SK-N-SH (cell line): ENCODE results near the gene SMPD1. TPM values are rescaled to one million over a fixed set of nuclear protein-coding genes. Genes with fewer than 3 reads are reported as not detected.

Experiments used
- CTCF ChIA-PET: fragments of 300-600, 350-600 bp; formaldehyde crosslinking; extraction: SDS; loops from one replicate; lab custom pipeline; 2021; lab: Yijun Ruan, JAX
- POLR2A ChIA-PET: fragments of 350-600 bp; sonication (Branson Sonifier 250); formaldehyde crosslinking; extraction: SDS; loops from one replicate; lab custom pipeline; 2020; ENCODE audit warnings: antibody characterized with exemption, inconsistent platforms; lab: Yijun Ruan, JAX
- DNase-seq: peaks from one replicate; pipeline ENCODE4 v3.0.0; 2012
- H2AFZ ChIP-seq: fragments of 200-600 bp; sonication (generic); 2 replicates; pipeline ENCODE4 v1.8.1; 2016; ENCODE audit warnings: antibody characterized with exemption, mild to moderate bottlenecking, low read depth
- H3F3A ChIP-seq: fragments of 200-600 bp; sonication (generic); replicated peaks from 2 replicates; pipeline ENCODE3; 2016; ENCODE audit warnings: antibody characterized with exemption, mild to moderate bottlenecking; ENCODE audit not compliant: insufficient read depth
- H3K27ac ChIP-seq, 2 experiments: fragments of 200-500 bp in 1 of 2; fragments of 200-600 bp in 1 of 2; sonication (Bioruptor generic) in 1 of 2; sonication (generic), shearing (Covaris generic) in 1 of 2; 2 replicates each; pipeline versions ENCODE4 v1.5.1 to v1.6.1; 2014 to 2016; ENCODE audit warnings: low read depth in 2 of 2, inconsistent platforms in 1 of 2, low read length in 1 of 2, mild to moderate bottlenecking in 1 of 2, mixed read lengths in 1 of 2
- H3K27me3 ChIP-seq: fragments of 200-600 bp; sonication (generic), shearing (Covaris generic); 2 replicates; pipeline ENCODE4 v1.6.1; 2016; ENCODE audit warnings: mixed run types; ENCODE audit not compliant: insufficient read depth
- H3K36me3 ChIP-seq, 2 experiments: fragments of 200-500 bp in 1 of 2; fragments of 200-600 bp in 1 of 2; sonication (Bioruptor generic) in 1 of 2; sonication (generic) in 1 of 2; replicated peaks in 1 of 2; 2 replicates each; pipeline versions ENCODE3 to v1.5.1; 2014 to 2016; ENCODE audit warnings: low read length in 1 of 2, mild to moderate bottlenecking in 1 of 2; ENCODE audit not compliant: insufficient read depth in 2 of 2, control insufficient read depth in 1 of 2
- H3K4me1 ChIP-seq, 2 experiments: fragments of 200-500 bp in 1 of 2; fragments of 200-600 bp in 1 of 2; sonication (Bioruptor generic) in 1 of 2; sonication (generic), shearing (Covaris generic) in 1 of 2; 2 replicates each; pipeline versions ENCODE4 v1.5.1 to v1.6.1; 2014 to 2016; ENCODE audit warnings: low read depth in 1 of 2, low read length in 1 of 2, mixed run types in 1 of 2; ENCODE audit not compliant: insufficient read depth in 2 of 2, control insufficient read depth in 1 of 2
- H3K4me2 ChIP-seq: fragments of 200-600 bp; sonication (generic), shearing (Covaris generic); 2 replicates; pipeline ENCODE4 v1.6.1; 2017; ENCODE audit warnings: mixed run types
- H3K4me3 ChIP-seq, 2 experiments: fragments of 200-500 bp in 1 of 2; fragments of 200-600 bp in 1 of 2; sonication (Bioruptor generic) in 1 of 2; sonication (generic), shearing (Covaris generic) in 1 of 2; 2 replicates each; pipeline versions ENCODE4 v1.5.1 to v1.8.1; 2014 to 2016; ENCODE audit warnings: low read depth in 2 of 2, inconsistent platforms in 1 of 2, low read length in 1 of 2, mild to moderate bottlenecking in 1 of 2, mixed read lengths in 1 of 2, moderate library complexity in 1 of 2
- H3K79me2 ChIP-seq: fragments of 200-600 bp; sonication (generic); 2 replicates; pipeline ENCODE4 v1.8.1; 2017; ENCODE audit warnings: mild to moderate bottlenecking; ENCODE audit not compliant: insufficient read depth
- H3K9ac ChIP-seq: fragments of 200-600 bp; sonication (generic); 2 replicates; pipeline ENCODE4 v1.6.1; 2017; ENCODE audit warnings: mixed run types
- H3K9me2 ChIP-seq: fragments of 200-600 bp; sonication (generic); 2 replicates; pipeline ENCODE4 v1.6.1; 2017; ENCODE audit warnings: mixed run types
- H3K9me3 ChIP-seq: fragments of 200-600 bp; sonication (generic); 2 replicates; pipeline ENCODE4 v1.6.1; 2017; ENCODE audit warnings: mixed run types, mild to moderate bottlenecking, moderate library complexity
- H4K20me1 ChIP-seq: fragments of 200-600 bp; sonication (generic); 2 replicates; pipeline ENCODE4 v1.6.1; 2017; ENCODE audit warnings: mild to moderate bottlenecking, mixed run types; ENCODE audit not compliant: insufficient read depth
- CHD2 ChIP-seq: fragments of 150-350 bp; IDR thresholded peaks from 2 replicates; pipeline ENCODE4 v1.6.1; 2018; ENCODE audit warnings: low read length; ENCODE audit not compliant: partially characterized antibody
- CTCF ChIP-seq: fragments of 200-600 bp; sonication (generic); IDR thresholded peaks from 2 replicates; pipeline ENCODE4 v1.6.1; 2017; ENCODE audit warnings: antibody characterized with exemption, mild to moderate bottlenecking, moderate library complexity
- ELF1 ChIP-seq: IDR thresholded peaks from 2 replicates; pipeline ENCODE4 v1.4.0; 2012
- EP300 ChIP-seq, 2 experiments: IDR thresholded peaks; 2 replicates each; pipeline versions ENCODE4 v1.4.0 to v1.6.1; 2012; ENCODE audit warnings: borderline replicate concordance in 1 of 2, low read depth in 1 of 2, low read length in 1 of 2
- GABPA ChIP-seq: IDR thresholded peaks from 2 replicates; pipeline ENCODE4 v1.4.0; 2012; ENCODE audit warnings: low read depth, mild to moderate bottlenecking
- JUND ChIP-seq: IDR thresholded peaks from 2 replicates; pipeline ENCODE4 v1.4.0; 2012
- MAX ChIP-seq: IDR thresholded peaks from 2 replicates; pipeline ENCODE4 v1.4.0; 2012; ENCODE audit warnings: low read depth
- MEF2A ChIP-seq: IDR thresholded peaks from 2 replicates; pipeline ENCODE4 v1.4.0; 2012; ENCODE audit warnings: low read depth, borderline replicate concordance
- NFIC ChIP-seq: IDR thresholded peaks from 2 replicates; pipeline ENCODE4 v1.4.0; 2012; ENCODE audit warnings: borderline replicate concordance
- NRF1 ChIP-seq: IDR thresholded peaks from 2 replicates; pipeline ENCODE4 v1.6.1; 2012; ENCODE audit warnings: low read depth, mild to moderate bottlenecking, low read length
- PBX3 ChIP-seq: IDR thresholded peaks from 2 replicates; pipeline ENCODE4; 2012
- POLR2AphosphoS5 ChIP-seq: IDR thresholded peaks from 2 replicates; pipeline ENCODE4 v1.6.1; 2012; ENCODE audit warnings: low read depth, low read length
- RAD21 ChIP-seq: IDR thresholded peaks from 2 replicates; pipeline ENCODE4 v1.6.1; 2012; ENCODE audit warnings: mild to moderate bottlenecking, low read length
- REST ChIP-seq: IDR thresholded peaks from 2 replicates; pipeline ENCODE4 v1.6.1; 2012; ENCODE audit warnings: mild to moderate bottlenecking, low read depth, low read length, moderate library complexity
- SMC3 ChIP-seq: IDR thresholded peaks from 2 replicates; pipeline ENCODE4 v1.6.1; 2012; ENCODE audit warnings: low read depth, low read length, improper control_type of control experiment
- TAF1 ChIP-seq: IDR thresholded peaks from 2 replicates; pipeline ENCODE4 v1.6.1; 2012; ENCODE audit warnings: low read depth, mild to moderate bottlenecking, low read length, moderate library complexity, borderline replicate concordance
- YY1 ChIP-seq: IDR thresholded peaks from 2 replicates; pipeline ENCODE4 v1.4.0; 2012; ENCODE audit warnings: low read depth, mild to moderate bottlenecking
- ZBTB33 ChIP-seq: IDR thresholded peaks from 2 replicates; pipeline ENCODE4 v1.4.0; 2012; ENCODE audit warnings: low read depth, borderline replicate concordance
- WGBS: methylation state at CpG from one replicate; pipeline ENCODE4 v1.1.6; 2017; ENCODE audit warnings: low lambda C conversion rate; 5-methylcytosine and 5-hydroxymethylcytosine counted together
- polyA plus RNA-seq, 3 experiments: library from polyadenylated mRNA; depleted of rRNA; stranded (reverse); fragments of >200 nt; gene quantifications; 2 replicates each; pipeline ENCODE4 v1.2.3, GENCODE V29; 2012

The SMPD1 gene
- polyA plus RNA-seq, 1 of the 3 experiments (the other 2 are of a cell fraction) = 69.2 TPM

- H4K20me1 ChIP-seq = no peaks in the 10 kb centered on the region
- CTCF ChIA-PET = interaction anchor here (0.7 to 14.2 kb wide), 24 partner anchors 15 to 360 kb away, joined by 3 to 360 read pairs (median 6); partner anchors contain the start of genes HPX and MRPL17
- no peak overlapping the region for H2AFZ ChIP-seq
- POLR2A ChIA-PET = interaction anchor here (0.9 to 1.7 kb wide), 2 partner anchors 66 to 90 kb away, joined by 3 to 5 read pairs; no protein-coding TSS in a partner anchor
- no peak for TF ChIP-seq NRF1
- TF ChIP-seq TAF1 = no peak
- TF ChIP-seq JUND = no peak
- no peak for TF ChIP-seq POLR2AphosphoS5
- no peak for TF ChIP-seq PBX3
- TF ChIP-seq MEF2A = no peak
- no peak for TF ChIP-seq GABPA
- no peak for TF ChIP-seq ZBTB33
- TF ChIP-seq REST = no peak
- no peak for TF ChIP-seq SMC3
- no peak for TF ChIP-seq ELF1
- no peak for TF ChIP-seq NFIC
- TF ChIP-seq MAX = no peak
- no peak for TF ChIP-seq CHD2
- no peak for TF ChIP-seq EP300 (IDR thresholded peaks at IDR 0.05; ENCODE audit: borderline replicate concordance in 1 of 2, low read depth in 1 of 2, low read length in 1 of 2)
- TF ChIP-seq CTCF = no peak
- no peak for TF ChIP-seq RAD21
- no peak for TF ChIP-seq YY1
- H3K9me2 ChIP-seq = no peaks in the 10 kb centered on the region
- H3K36me3 ChIP-seq = no peaks in the 10 kb centered on the region
- 0% methylated on average over 2 of the region's 4 CpGs for WGBS
- no peak for DNase-seq
- H3K4me2 ChIP-seq = no peak overlapping the region
- no peak overlapping the region for H3K27ac ChIP-seq
- H3K9me3 ChIP-seq = no peaks in the 10 kb centered on the region
- H3K27me3 ChIP-seq = no peaks in the 10 kb centered on the region; the same call in 1 of the 2 replicates
- no peaks in the 10 kb centered on the region for H3F3A ChIP-seq
- no peaks in the 10 kb centered on the region for H3K79me2 ChIP-seq
- H3K4me3 ChIP-seq = no peak overlapping the region
- no peaks in the 10 kb centered on the region; a peak in 1 of 4 replicates for H3K4me1 ChIP-seq
- no peak overlapping the region for H3K9ac ChIP-seq
Measured at GRCh38 chr11:6377902-6378639, 12.2 kb upstream of the SMPD1 start.
